Ascending aorta (tissue), 2 donors: ENCODE results near the gene IL34. TPM values are rescaled to one million over a fixed set of nuclear protein-coding genes. Genes with fewer than 3 reads are reported as not detected.

ENCODE experiments used
- DNase-seq, 2 donors: peaks; one replicate each; pipeline ENCODE4 v3.0.0-alpha.2; 2019; ENCODE audit warnings: low spot score in 2 of 2
- H3K27ac ChIP-seq, 2 donors: fragments of 200-600 bp; sonication (generic); one replicate each; pipeline ENCODE4 v1.5.1; 2016 to 2017; ENCODE audit warnings: mild to moderate bottlenecking in 1 of 2
- H3K27me3 ChIP-seq: fragments of 200-600 bp; sonication (generic); one replicate; pipeline ENCODE4 v1.5.1; 2017
- H3K36me3 ChIP-seq, 2 donors: fragments of 200-600 bp; sonication (generic); one replicate each; pipeline ENCODE4 v1.5.1; 2016
- H3K4me1 ChIP-seq, 2 donors: fragments of 200-600 bp; sonication (generic); one replicate each; pipeline ENCODE4 v1.5.1; 2016 to 2017; ENCODE audit warnings: mild to moderate bottlenecking in 1 of 2
- H3K4me3 ChIP-seq, 2 donors: fragments of 200-600 bp; sonication (generic); one replicate each; pipeline ENCODE4 v1.5.1; 2016 to 2017; ENCODE audit warnings: mild to moderate bottlenecking in 1 of 2
- H3K9me3 ChIP-seq, 2 donors: fragments of 200-600 bp; sonication (generic); one replicate each; pipeline ENCODE4 v1.5.1; 2016
- intact Hi-C: fragments of 100-400 bp; cut with DNase I; formaldehyde crosslinking; loops from one replicate; pipeline ENCODE4 v1.15.1; 2023
- total RNA-seq: library from RNA; depleted of rRNA; stranded (reverse); fragments of >200 nt; gene quantifications from one replicate; pipeline ENCODE4 v1.1.0, GENCODE V29; 2016
- TF ChIP-seq, protein P1 (sequence below), 3 experiments: fragments of 200-600 bp in 2 of 3; fragments of 450-650 bp in 1 of 3; sonication (generic) in 2 of 3; IDR thresholded peaks; one replicate each; pipeline ENCODE4 v1.5.1; 2016 to 2019; ENCODE audit warnings: antibody characterized with exemption in 3 of 3, mild to moderate bottlenecking in 1 of 3, moderate library complexity in 1 of 3

IL34 gene
- total RNA-seq, 1 donor from 2014 or later: 116 TPM

DNA sequence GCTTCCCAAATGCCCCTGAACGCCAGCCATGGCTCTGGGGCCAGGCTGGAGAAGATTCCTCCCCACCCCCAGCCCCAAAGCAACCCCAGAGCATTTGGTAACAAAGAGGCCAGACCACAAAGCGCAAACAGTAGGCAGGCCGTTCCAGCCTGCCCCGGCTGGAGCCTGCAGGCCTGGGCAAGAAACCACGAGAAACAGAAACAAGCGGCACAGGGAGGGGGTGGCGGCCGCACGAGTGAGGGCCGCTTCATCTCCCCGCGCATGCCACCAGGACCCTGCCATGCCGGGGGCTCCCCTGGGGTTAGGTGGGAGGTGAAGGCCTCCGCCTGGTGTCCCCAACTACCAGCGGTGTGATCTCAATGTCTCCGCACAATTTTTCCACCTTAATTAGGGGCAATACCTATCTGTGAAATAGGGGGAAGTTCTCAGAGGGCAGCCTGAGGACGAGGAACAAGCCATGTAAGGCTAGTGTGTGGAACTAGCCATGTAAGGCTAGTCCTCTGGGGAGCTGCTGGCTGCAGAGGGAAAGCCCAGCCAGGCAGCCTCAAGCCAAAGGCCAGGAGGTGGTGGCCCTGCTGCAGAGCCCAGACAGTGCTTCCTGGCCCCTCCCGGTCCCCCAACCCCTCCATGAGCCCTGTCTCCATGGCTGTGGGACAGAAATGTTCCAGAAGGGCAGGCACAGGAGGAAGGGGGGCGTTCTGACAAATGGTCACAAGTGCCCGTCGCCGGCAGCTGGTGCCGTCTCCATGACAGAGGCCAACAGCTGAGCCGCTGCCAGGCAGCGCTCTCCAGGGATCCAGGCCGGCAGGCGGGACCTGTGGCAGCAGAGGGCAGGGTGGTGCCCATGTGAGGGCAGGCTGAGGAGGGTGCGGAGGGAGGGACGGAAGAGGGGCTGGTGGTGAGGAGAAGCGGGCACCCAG is 54.0 kb downstream of the IL34 start:
- H3K4me1 ChIP-seq: peaks cover 40 to 75% of the 10 kb centered on the region in 2 donors

DNA sequence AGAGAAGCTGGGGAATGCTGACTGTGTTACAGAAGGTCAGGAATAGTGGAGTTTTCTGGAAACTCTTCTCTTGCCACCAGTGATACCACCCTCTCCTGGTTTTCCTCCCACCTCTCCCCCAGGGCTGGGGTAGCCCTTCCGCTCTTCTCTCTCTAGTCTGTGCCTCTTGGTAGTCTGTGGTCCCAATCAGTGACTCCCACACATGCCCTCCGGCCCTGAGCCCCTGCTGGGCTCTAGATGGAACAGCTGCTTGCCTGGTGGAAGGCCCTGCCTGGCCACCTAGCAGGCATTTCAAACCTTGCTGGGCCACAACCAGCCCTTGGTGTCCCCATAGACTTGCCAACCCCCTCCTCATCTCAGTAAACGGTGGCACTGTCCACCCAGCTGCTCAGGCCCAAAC is 54.7 kb downstream of the IL34 start:
- H3K27ac ChIP-seq: peak overlapping the region; percentile 91 to 96
- H3K36me3 ChIP-seq: no peaks in the 10 kb centered on the region
- TF ChIP-seq, protein P1, sequence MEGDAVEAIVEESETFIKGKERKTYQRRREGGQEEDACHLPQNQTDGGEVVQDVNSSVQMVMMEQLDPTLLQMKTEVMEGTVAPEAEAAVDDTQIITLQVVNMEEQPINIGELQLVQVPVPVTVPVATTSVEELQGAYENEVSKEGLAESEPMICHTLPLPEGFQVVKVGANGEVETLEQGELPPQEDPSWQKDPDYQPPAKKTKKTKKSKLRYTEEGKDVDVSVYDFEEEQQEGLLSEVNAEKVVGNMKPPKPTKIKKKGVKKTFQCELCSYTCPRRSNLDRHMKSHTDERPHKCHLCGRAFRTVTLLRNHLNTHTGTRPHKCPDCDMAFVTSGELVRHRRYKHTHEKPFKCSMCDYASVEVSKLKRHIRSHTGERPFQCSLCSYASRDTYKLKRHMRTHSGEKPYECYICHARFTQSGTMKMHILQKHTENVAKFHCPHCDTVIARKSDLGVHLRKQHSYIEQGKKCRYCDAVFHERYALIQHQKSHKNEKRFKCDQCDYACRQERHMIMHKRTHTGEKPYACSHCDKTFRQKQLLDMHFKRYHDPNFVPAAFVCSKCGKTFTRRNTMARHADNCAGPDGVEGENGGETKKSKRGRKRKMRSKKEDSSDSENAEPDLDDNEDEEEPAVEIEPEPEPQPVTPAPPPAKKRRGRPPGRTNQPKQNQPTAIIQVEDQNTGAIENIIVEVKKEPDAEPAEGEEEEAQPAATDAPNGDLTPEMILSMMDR (IDR thresholded peaks at IDR 0.05): peak in 1 of 3 experiments; percentile 19
- DNase-seq: no peak
- H3K9me3 ChIP-seq: no peaks in the 10 kb centered on the region
- H3K4me1 ChIP-seq: peaks cover 40 to 72% of the 10 kb centered on the region in 2 donors
- intact Hi-C loops: loop anchor here (5.0 kb wide), 1 partner anchor 36 kb away; no protein-coding TSS in a partner anchor
- H3K4me3 ChIP-seq: no peak overlapping the region
- H3K27me3 ChIP-seq: no peaks in the 10 kb centered on the region

More for the DNA sequence above, 54.0 kb downstream of the IL34 start:
- TF ChIP-seq, protein P1 (IDR thresholded peaks at IDR 0.05): no peak
- Histone ChIP-seq H3K27me3 (no peaks in the 10 kb centered on the region), H3K27ac (peak overlapping the region; percentile 91 to 96), H3K36me3 (no peaks in the 10 kb centered on the region), H3K4me3 (no peak overlapping the region), H3K9me3 (no peaks in the 10 kb centered on the region)
- peak; percentile 68 to 91 for DNase-seq
- intact Hi-C loops: loop anchor here (5.0 kb wide), 1 partner anchor 37 kb away; no protein-coding TSS in a partner anchor

DNA sequence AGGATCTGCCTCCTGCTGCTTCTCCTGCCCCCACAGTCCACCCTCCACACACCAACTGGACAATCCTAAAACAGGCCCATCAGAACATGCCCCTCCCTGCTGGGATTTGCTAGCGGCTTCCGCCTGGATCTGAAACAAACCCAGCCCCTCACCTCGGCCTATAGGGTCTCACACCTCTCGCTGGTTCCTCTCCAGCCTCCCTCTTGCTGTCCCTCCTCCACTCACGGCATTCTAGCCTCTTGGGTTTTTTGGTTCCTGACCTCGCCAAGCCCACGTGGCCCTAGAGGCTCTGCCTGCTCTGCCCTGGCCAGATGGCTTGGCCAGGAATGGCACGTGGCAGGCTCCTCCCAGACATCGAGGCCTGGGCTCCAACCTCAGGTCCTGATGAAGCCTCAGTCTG is 55.2 kb downstream of the IL34 start:
- Histone ChIP-seq H3K9me3 (no peaks in the 10 kb centered on the region), H3K4me1 (peaks cover 40 to 73% of the 10 kb centered on the region in 2 donors), H3K27ac (peak overlapping the region; percentile 91 to 96), H3K36me3 (no peaks in the 10 kb centered on the region), H3K27me3 (no peaks in the 10 kb centered on the region), H3K4me3 (no peak overlapping the region)
- TF ChIP-seq, protein P1 (IDR thresholded peaks at IDR 0.05): no peak
- no peak for DNase-seq
- intact Hi-C loops: loop anchor here (5.0 kb wide), 1 partner anchor 36 kb away; no protein-coding TSS in a partner anchor

DNA sequence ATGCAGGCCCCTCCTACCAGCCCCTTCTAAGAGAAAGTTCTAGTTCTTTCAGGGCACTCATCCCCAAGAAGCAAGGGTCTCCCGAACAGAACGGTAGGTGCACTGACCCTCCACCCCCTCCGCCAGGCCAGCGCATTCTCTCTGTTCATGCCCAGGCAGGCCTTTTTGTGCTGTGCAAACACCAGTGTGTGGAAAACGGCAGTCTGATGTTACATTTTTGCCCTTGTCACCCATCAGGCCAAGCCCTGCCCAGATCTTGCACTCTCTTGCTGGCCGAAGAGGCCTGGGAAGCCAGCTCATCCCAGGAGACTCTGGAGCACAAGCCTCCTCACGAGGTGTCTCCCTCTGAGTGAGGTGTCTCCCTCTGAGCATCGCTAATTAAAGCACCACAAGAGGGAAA is 55.6 kb downstream of the IL34 start:
- peak overlapping the region; percentile 91 to 96 for H3K27ac ChIP-seq
- DNase-seq: no peak
- no peaks in the 10 kb centered on the region for H3K36me3 ChIP-seq
- intact Hi-C loops: loop anchor here (5.0 kb wide), 1 partner anchor 35 kb away; no protein-coding TSS in a partner anchor
- TF ChIP-seq, protein P1 (IDR thresholded peaks at IDR 0.05): no peak
- no peaks in the 10 kb centered on the region for H3K9me3 ChIP-seq
- no peak overlapping the region for H3K4me3 ChIP-seq
- H3K4me1 ChIP-seq: peaks cover 39 to 73% of the 10 kb centered on the region in 2 donors
- no peaks in the 10 kb centered on the region for H3K27me3 ChIP-seq

DNA sequence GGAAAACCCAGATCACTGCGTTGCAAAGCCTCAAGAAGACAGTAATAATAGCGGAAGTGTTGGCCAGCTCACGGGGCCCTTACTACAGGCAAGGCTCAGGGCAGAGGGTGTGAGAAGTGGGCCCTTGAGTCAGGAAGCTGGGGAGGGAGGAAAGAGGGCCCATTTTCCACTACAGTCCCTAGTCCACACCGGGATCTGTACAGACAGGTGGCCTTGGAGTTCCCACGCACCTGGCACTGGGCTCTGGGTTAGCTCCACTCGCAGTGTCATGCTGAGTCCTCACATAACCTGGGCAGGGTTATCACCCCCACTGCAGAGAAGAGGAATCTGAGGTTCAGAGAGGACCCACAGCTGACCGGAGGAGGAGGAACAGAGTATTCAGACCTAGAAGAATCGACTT is 56.3 kb downstream of the IL34 start:
- Histone ChIP-seq H3K27me3 (no peaks in the 10 kb centered on the region), H3K4me3 (no peak overlapping the region), H3K36me3 (no peaks in the 10 kb centered on the region), H3K4me1 (peaks cover 33 to 73% of the 10 kb centered on the region in 2 donors), H3K9me3 (no peaks in the 10 kb centered on the region), H3K27ac (peak overlapping the region; percentile 91 to 96)
- intact Hi-C loops: loop anchor here (1.0 to 5.0 kb wide), 3 partner anchors 13 to 44 kb away; no protein-coding TSS in a partner anchor
- no peak for DNase-seq
- TF ChIP-seq, protein P1 (IDR thresholded peaks at IDR 0.05): no peak
